GM18861 (cell line): ENCODE results near the gene KLHL8.
"Not testable (repeated sequence)": the region's sequence is repeated elsewhere in the genome, so short reads cannot be mapped to it uniquely, and the experiment has no call there.

ENCODE experiments used
- ATAC-seq: cut with Tn5 transposase; IDR thresholded peaks from one replicate; pipeline ENCODE4 v1.9.1; 2021; ENCODE audit not compliant: unreplicated experiment

Gene KLHL8

GRCh38 chr4:87228262-87228860, 7.9 kb upstream of the KLHL8 start:
- no peak for ATAC-seq

DNA sequence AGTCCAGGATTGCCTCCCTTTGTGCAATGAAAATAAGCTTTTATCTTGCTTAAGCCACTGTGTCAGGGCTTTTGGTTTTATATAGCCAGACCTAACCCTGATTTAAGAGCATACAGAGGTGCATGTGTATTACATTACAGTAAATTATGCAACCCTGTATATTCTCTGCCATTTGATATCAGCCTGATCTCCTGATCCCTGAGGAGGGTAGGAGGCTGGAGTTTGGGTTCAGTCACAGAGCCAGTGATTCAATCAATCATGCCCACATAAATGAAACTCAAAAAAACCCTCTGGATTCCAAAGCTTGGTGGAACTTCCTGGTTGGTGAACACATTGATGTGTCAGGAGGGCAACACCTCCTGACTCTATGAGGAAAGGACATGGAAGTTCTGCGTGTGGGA, 7.3 kb upstream of the KLHL8 start:
- no peak for ATAC-seq

- no peak for ATAC-seq
Observed at GRCh38 chr4:87225936-87226335, 5.5 kb upstream of the KLHL8 start.

DNA sequence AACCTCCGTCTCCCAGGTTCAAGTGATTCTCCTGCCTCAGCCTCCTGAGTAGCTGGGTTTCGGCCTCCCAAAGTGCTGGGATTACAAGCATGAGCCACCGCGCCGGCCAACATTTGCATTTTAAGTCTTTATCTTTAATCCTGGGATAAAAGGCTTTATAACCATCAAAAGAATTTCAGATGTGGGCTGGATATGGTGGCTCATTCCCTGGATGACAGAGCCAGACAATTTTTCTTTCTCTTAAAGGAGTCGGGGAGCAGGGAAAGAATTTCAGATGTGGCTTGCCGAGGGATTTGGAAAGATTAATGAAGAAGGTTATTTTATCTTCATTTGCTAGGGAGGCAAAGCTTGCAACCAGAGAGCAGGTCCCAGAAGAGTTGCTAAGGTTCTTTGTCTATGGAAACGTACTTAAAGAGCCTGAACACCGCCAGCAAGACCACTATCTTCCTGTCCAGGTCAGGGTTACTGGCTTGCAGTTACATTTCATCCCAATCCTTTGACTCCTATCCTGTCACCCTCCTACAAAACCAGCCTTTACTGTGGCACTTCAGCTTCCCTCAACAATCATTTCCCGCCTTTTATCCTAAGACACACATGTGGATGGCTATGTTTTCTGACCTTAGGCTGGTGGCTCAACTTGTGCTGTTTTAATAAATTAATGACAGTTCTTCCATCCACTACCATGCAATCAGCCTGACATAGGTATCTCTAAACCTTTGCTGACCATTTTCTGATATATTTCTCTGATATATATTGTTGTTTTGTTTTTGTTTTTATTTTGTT, 3.9 kb upstream of the KLHL8 start:
- ATAC-seq: no peak

GRCh38 chr4:87219632-87220093, 755 bp downstream of the KLHL8 start:
- ATAC-seq: peak; percentile 28

DNA sequence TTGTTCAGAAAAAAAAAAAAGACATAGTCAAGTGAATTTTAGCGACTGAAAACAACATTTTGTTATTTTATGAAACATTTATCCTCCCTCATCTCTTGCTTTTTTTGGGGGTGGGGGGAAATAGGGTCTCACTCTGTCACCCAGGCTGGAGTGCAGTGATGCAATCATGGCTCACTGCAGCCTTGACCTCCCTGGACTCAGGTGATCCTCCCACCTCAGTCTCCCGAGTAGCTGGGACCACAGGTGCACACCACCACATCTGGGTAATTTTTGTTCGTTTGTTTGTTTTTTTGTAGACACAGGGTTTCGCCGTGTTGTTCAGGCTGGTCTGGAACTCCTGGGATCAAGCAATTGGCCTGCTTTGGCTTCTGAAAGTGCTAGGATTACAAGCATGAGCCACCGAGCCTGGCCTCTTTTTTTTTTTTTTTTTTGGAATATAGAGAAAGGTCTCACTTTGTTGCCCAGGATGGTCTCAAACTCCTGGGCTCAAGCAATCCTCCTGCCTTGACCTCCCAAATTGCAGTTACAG, 3.1 kb downstream of the KLHL8 start:
- ATAC-seq: not testable (repeated sequence)

- ATAC-seq: no peak
Observed at GRCh38 chr4:87216469-87216868, 3.9 kb downstream of the KLHL8 start.

DNA sequence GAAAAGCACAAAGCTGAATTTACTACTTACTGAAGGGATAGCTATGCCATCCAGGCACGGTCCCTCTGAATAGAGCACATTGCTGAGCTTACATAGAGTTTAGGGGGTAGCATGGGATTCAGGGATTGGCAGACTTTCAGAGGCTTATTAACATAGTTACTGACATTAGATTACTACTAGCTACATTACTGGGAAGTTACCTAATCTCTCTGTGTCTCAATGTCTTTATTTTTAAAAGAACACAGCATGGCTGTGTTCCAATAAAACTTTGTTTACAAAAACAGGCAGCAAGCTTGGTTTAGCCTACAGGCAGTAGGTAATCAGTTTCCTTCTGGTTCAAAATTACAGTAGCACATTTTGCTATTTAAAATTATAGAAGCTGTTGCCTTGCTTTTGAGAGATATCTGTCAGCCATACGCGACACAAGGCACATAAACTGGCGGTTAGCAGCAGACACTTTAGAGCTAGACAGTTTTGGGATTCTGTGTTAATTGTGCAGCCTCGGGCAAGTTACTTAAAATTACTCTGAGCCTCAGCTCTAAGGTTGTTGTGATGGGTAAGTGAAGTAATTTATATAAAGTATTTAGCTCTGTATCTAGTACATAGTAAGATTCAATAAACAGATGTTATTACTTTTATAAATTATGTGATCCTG, 6.9 kb downstream of the KLHL8 start:
- ATAC-seq: no peak

- ATAC-seq: no peak
Observed at GRCh38 chr4:87211249-87211952, 9.0 kb downstream of the KLHL8 start.

- peak; percentile 73 for ATAC-seq
Observed at GRCh38 chr4:87209696-87210095, 10.7 kb downstream of the KLHL8 start.

DNA sequence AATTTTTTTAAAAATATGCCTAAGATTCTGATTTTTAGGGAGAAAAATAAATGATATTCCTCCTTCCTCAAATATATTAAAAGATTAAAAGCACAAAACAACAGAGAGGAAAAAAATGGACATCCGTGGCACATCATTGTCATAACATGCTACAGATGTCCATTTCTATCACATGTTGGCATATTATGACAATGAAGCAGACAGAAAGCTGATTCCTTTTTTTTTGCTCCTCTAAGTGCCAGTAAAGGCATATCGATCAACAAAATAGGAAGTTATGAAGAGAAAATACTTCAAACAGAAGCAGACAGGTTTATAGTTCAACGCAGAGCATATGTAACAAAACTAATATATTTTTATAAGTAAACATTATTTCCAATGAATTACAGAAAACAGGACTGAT, 11.2 kb downstream of the KLHL8 start:
- peak; percentile 7 for ATAC-seq

- ATAC-seq: no peak
Observed at GRCh38 chr4:87204559-87204958, 15.9 kb downstream of the KLHL8 start.

DNA sequence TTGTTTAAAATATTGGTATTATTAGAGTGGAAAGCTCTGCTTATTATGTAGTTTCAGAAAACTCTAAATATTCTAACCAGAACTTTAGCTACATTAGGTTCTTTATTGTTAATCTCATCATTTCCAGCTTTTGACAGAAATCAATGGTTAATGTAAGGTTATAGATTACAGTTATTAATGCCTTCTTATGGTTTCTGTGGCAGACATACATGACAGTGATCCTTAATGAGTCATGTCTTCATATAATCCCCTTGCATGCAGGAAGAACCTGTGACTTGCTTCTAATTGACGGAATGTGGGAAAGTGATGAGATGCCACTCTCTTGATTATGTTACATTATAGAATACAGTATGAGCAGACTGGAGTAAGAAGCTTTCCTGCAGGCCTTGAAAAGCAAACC, 23.5 kb downstream of the KLHL8 start:
- ATAC-seq: no peak

- ATAC-seq: no peak
Observed at GRCh38 chr4:87196146-87196545, 24.3 kb downstream of the KLHL8 start.

GRCh38 chr4:87193958-87194675, 26.3 kb downstream of the KLHL8 start:
- no peak for ATAC-seq

- no peak for ATAC-seq
Observed at GRCh38 chr4:87192145-87192919, 28.1 kb downstream of the KLHL8 start.

DNA sequence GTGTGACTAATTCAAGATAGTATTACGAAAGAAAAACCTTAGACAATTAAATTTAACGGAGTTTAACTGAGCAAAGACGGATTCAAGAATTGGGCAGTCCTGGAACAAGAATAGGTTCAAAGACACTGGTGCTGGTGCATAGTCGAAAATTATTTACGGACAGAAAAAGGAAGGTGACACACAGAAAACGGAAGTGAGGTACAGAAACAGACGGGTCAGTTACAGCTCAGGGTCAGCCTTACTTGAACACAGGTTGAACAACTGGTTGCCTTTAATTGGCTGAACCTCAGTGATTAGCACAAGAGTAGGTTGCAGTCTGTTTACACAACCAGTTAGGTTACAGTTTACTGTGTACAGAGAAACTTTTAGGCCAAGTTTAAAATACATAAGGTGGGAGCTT, 31.5 kb downstream of the KLHL8 start:
- no peak for ATAC-seq

- ATAC-seq: no peak
Observed at GRCh38 chr4:87188048-87188447, 32.4 kb downstream of the KLHL8 start.

GRCh38 chr4:87185146-87185870, 35.1 kb downstream of the KLHL8 start:
- no peak for ATAC-seq
